ENCODE data around the gene MAMSTR.
A peak's percentile ranks its signal among the peaks of the same experiment; 100 is the strongest.
"Not testable (repeated sequence)": the region's sequence is repeated elsewhere in the genome, so short reads cannot be mapped to it uniquely, and the experiment has no call there.

Gene MAMSTR

DNA sequence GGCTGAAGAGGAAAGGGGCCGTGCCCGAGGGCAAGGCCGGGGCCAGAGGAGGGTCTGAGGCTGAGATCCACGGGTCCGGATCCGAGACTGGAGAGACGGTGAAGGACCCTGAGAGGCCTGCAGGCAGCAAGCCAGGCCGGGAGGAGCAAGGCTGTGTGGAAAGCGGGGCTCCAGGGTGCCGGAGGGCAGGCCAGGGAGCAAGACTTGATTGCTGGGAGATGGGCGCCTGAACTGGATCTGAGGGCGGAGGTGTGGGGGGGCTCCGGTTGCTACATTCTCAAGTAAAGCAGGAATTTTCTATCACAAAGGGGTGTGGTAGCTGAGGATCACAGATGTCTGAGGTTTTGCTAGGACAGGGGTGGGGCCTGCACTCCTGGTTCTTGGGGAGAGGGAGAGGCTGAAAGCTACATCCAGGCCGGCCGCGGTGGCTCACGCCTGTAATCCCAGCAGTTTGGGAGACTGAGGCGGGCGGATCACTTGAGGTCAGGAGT lies 3.8 kb downstream of the MAMSTR start:
- H3K36me3 Mint-ChIP-seq: peaks cover 2% of the 10 kb centered on the region
- no peaks in the 10 kb centered on the region for H3K9me3 Mint-ChIP-seq
- no peak overlapping the region for H3K27ac Mint-ChIP-seq
- peak overlapping the region; percentile 79 for H3K4me3 Mint-ChIP-seq
- ATAC-seq (no peak), DNase-seq (ENCODE audit: low spot score in 2 of 2) (no peak)
- H3K4me1 Mint-ChIP-seq: peaks cover 28% of the 10 kb centered on the region

GRCh38 chr19:48714759-48715675 lies 4.5 kb downstream of the MAMSTR start:
- Mint-ChIP-seq H3K4me1 (peaks cover 23% of the 10 kb centered on the region), H3K9me3 (no peaks in the 10 kb centered on the region), H3K4me3 (peak overlapping the region; percentile 79), H3K36me3 (no peaks in the 10 kb centered on the region), H3K27ac (peak overlapping the region; percentile 85)
- no peak for DNase-seq (ENCODE audit: low spot score in 2 of 2)
- ATAC-seq: no peak

- peak overlapping the region; percentile 79 for H3K4me3 Mint-ChIP-seq
- no peaks in the 10 kb centered on the region for H3K9me3 Mint-ChIP-seq
- peaks cover 23% of the 10 kb centered on the region for H3K4me1 Mint-ChIP-seq
- DNase-seq (ENCODE audit: low spot score in 2 of 2) (peak; percentile 94 to 98), ATAC-seq (peak; percentile 94)
- H3K27ac Mint-ChIP-seq: peak overlapping the region; percentile 85
- H3K36me3 Mint-ChIP-seq: no peaks in the 10 kb centered on the region
Measured at GRCh38 chr19:48713864-48714755, 5.4 kb downstream of the MAMSTR start.

- Mint-ChIP-seq H3K36me3 (no peaks in the 10 kb centered on the region), H3K27ac (peak overlapping the region; percentile 11), H3K4me1 (peaks cover 23% of the 10 kb centered on the region), H3K4me3 (peak overlapping the region; percentile 79), H3K9me3 (no peaks in the 10 kb centered on the region)
- DNase-seq (ENCODE audit: low spot score in 2 of 2) (no peak), ATAC-seq (no peak)
Measured at GRCh38 chr19:48713041-48713863, 6.3 kb downstream of the MAMSTR start.

DNA sequence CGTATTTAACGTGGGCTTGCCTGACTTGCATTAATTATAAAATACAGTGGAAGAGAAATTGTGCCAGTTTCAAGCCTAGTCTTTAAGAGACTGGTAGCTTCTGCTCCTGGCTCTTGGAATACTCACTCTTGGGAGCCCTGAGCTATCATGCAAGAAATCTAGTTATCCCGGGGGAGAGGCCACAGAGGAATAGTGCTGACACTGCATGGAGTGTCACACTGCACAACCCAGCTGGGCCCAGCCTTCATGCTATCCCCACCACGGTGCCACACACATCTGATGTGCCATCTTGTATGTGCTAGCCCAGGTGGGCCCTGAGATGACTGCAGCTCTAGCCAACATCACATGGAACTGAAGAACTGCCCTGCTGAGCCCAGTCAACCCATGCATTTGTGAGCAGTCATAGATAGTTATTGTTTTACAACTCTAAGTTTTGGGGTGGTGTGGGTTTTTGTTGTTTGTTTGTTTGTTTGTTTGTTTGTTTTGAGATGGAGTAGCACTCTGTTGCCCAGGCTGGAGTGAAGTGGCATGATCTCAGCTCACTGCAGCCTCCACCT lies 8.3 kb downstream of the MAMSTR start:
- DNase-seq (ENCODE audit: low spot score in 2 of 2) (no peak), ATAC-seq (no peak)
- no peaks in the 10 kb centered on the region for H3K9me3 Mint-ChIP-seq
- H3K4me1 Mint-ChIP-seq: peaks cover 23% of the 10 kb centered on the region
- no peak overlapping the region for H3K4me3 Mint-ChIP-seq
- no peaks in the 10 kb centered on the region for H3K36me3 Mint-ChIP-seq
- no peak overlapping the region for H3K27ac Mint-ChIP-seq

DNA sequence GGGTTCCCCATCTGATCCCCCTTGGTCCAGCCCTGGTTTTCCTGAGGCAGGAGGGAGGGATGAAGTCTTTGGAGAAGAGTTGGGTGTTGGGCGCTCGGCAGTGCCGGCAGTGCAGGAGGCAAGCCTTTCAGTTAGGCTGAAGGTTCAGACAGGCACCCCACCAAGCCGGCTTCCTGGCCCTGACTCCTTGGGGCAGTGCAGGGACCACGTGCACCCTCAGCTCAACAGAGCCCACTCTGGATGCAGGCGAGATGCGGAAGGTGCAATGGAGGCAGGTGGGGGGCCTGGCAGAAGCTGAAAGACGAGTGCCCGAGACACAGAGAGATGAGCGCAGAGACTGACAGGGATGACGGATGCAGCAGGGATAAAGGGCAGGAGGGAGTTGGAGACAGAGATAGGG lies 11.1 kb downstream of the MAMSTR start:
- H3K9me3 Mint-ChIP-seq: no peaks in the 10 kb centered on the region
- H3K36me3 Mint-ChIP-seq: no peaks in the 10 kb centered on the region
- H3K4me1 Mint-ChIP-seq: peaks cover 9% of the 10 kb centered on the region
- no peak overlapping the region for H3K4me3 Mint-ChIP-seq
- DNase-seq (ENCODE audit: low spot score in 2 of 2) (no peak), ATAC-seq (no peak)
- H3K27ac Mint-ChIP-seq: peak overlapping the region; percentile 33

- DNase-seq (ENCODE audit: low spot score in 2 of 2): no peak
- Mint-ChIP-seq H3K4me3 (no peak overlapping the region), H3K36me3 (no peaks in the 10 kb centered on the region), H3K9me3 (no peaks in the 10 kb centered on the region), H3K27ac (no peak overlapping the region), H3K4me1 (no peaks in the 10 kb centered on the region)
- ATAC-seq: no peak
Measured at GRCh38 chr19:48705431-48705830, 14.1 kb downstream of the MAMSTR start.

GRCh38 chr19:48703316-48703715 lies 16.2 kb downstream of the MAMSTR start:
- Mint-ChIP-seq H3K9me3 (no peaks in the 10 kb centered on the region), H3K36me3 (no peaks in the 10 kb centered on the region), H3K4me3 (no peak overlapping the region), H3K4me1 (no peaks in the 10 kb centered on the region), H3K27ac (no peak overlapping the region)
- DNase-seq (ENCODE audit: low spot score in 2 of 2) (no peak), ATAC-seq (no peak)

DNA sequence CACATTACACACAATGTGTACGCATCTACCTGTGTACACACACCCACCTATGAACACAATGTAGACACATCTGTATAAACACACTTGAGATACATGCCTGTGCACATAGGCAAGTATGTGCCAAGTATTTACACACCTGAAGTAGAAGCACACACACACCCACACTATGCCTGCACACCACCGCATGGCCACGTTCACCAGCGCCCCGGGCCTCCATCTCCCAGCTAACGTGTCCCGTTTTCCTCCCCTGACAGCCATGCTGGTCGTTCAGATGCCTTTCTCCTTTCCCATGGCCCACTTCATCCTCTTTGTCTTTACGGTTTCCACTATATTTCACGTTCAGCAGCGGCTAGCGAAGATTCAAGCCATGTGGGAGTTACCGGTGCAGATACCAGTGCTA lies 16.8 kb downstream of the MAMSTR start:
- Mint-ChIP-seq H3K9me3 (no peaks in the 10 kb centered on the region), H3K36me3 (no peaks in the 10 kb centered on the region), H3K27ac (no peak overlapping the region), H3K4me3 (no peak overlapping the region), H3K4me1 (no peaks in the 10 kb centered on the region)
- ATAC-seq (no peak), DNase-seq (ENCODE audit: low spot score in 2 of 2) (no peak)

- ATAC-seq: no peak
- Mint-ChIP-seq H3K4me3 (no peak overlapping the region), H3K27ac (no peak overlapping the region), H3K9me3 (no peaks in the 10 kb centered on the region), H3K4me1 (peaks cover 10% of the 10 kb centered on the region), H3K36me3 (no peaks in the 10 kb centered on the region)
- no peak for DNase-seq (ENCODE audit: low spot score in 2 of 2)
Measured at GRCh38 chr19:48698046-48698445, 21.5 kb downstream of the MAMSTR start.

DNA sequence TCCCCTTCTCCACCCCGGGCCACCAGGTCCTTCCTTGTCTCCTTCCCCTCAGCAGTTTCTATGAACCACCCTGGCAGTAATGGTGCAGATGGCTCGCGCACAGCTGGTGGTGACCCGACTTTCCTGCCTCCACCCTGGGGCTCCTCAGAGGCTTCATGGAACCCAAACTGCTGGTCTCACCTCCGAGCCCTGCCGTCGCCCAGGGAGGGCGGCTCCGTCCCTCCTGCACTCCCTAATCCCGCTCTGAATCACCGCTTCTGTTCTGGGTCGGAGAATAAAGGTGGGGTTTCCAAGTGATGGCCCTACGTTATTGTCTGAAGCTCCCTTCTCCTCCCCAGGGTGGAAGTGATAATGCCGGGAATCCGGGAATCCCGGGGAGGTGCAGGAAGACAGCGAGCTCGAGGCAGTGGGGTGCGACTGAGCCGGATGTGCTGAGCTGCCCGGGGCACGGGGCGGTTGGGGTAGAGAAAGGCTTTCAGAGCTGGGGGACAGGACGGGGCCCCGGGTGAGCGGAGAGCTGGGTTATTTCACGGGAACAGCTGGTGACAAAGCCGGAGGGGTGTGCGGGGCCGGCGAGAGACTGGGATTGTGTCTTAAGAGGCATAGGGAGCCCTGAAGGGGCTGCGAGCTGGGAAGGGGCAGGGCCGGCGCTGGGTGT lies 23.0 kb downstream of the MAMSTR start:
- H3K9me3 Mint-ChIP-seq: no peaks in the 10 kb centered on the region
- H3K4me1 Mint-ChIP-seq: peaks cover 10% of the 10 kb centered on the region
- peak overlapping the region; percentile 45 for H3K27ac Mint-ChIP-seq
- H3K4me3 Mint-ChIP-seq: peak overlapping the region; percentile 48
- no peaks in the 10 kb centered on the region for H3K36me3 Mint-ChIP-seq
- ATAC-seq (peak; percentile 57), DNase-seq (ENCODE audit: low spot score in 2 of 2) (no peak)

DNA sequence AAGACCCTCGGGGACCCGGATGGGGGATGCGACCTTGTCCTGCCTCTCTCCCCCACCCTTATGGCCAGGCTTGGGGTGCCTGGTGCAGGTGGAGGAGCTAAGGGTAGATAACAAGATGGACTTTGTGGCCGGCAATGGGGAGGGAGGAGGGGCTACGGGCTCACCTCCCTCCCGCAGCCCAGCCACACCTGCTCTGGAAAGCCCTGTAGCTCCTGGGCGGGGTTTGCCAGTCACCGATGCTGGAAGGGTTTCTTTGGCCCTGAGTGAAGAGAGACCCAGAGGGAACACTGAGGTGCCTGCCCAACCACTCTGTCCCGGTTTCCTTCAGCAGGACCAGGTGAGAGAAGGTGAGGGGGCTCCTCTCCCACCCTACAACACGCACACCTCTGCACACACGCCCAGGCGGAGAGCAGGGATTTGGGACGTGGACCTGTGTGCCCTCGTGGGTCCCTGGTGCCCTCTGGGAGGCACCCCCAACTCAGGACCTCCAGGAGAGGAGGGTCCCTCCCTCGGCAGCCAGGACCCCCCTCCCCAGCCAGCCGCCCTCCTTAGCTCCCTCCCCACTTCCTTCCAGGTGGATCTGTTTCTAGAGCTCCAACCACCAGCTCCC lies 23.7 kb downstream of the MAMSTR start, which contains the start of gene FUT2:
Gene FUT2, plus strand, starts transcription at position 229 of the 610 bp plus-strand sequence. CDS start 6,986 bp downstream, outside the sequence.
- no peak for DNase-seq (ENCODE audit: low spot score in 2 of 2)
- H3K36me3 Mint-ChIP-seq: no peaks in the 10 kb centered on the region
- peak within 1 kb of the TSS; percentile 45 for H3K27ac Mint-ChIP-seq
- peak within 1 kb of the TSS; percentile 48 for H3K4me3 Mint-ChIP-seq
- ATAC-seq: no peak
- peaks cover 10% of the 10 kb centered on the region for H3K4me1 Mint-ChIP-seq
- no peaks in the 10 kb centered on the region for H3K9me3 Mint-ChIP-seq

GRCh38 chr19:48693629-48694028 lies 25.9 kb downstream of the MAMSTR start:
- not testable (repeated sequence) for ATAC-seq; H3K36me3 Mint-ChIP-seq; H3K4me1 Mint-ChIP-seq; H3K4me3 Mint-ChIP-seq; DNase-seq (ENCODE audit: low spot score in 2 of 2); H3K27ac Mint-ChIP-seq; H3K9me3 Mint-ChIP-seq

- Mint-ChIP-seq H3K4me1 (no peaks in the 10 kb centered on the region), H3K9me3 (no peaks in the 10 kb centered on the region), H3K36me3 (no peaks in the 10 kb centered on the region), H3K27ac (no peak overlapping the region), H3K4me3 (no peak overlapping the region)
- DNase-seq (ENCODE audit: low spot score in 2 of 2) (no peak), ATAC-seq (no peak)
Measured at GRCh38 chr19:48689449-48689848, 30.1 kb downstream of the MAMSTR start.

Measured in stimulated activated effector memory CD8-positive, alpha-beta T cell treated with anti-CD3 and anti-CD28 coated beads, Interleukin-12 subunit alpha, Interleukin-12 subunit beta, amount 100 ng/mL, for 72 hours (primary cell).